Hematopoietic multipotent progenitor cell treated with erythropoietin and hydrocortisone succinate and interleukin-3 and kit ligand, for 8 days (in vitro differentiated cells): ENCODE results near the gene NPAS3.

Source experiments
- DNase-seq: peaks from one replicate; pipeline ENCODE4 v3.0.0-alpha.2; 2015

NPAS3 gene

DNA sequence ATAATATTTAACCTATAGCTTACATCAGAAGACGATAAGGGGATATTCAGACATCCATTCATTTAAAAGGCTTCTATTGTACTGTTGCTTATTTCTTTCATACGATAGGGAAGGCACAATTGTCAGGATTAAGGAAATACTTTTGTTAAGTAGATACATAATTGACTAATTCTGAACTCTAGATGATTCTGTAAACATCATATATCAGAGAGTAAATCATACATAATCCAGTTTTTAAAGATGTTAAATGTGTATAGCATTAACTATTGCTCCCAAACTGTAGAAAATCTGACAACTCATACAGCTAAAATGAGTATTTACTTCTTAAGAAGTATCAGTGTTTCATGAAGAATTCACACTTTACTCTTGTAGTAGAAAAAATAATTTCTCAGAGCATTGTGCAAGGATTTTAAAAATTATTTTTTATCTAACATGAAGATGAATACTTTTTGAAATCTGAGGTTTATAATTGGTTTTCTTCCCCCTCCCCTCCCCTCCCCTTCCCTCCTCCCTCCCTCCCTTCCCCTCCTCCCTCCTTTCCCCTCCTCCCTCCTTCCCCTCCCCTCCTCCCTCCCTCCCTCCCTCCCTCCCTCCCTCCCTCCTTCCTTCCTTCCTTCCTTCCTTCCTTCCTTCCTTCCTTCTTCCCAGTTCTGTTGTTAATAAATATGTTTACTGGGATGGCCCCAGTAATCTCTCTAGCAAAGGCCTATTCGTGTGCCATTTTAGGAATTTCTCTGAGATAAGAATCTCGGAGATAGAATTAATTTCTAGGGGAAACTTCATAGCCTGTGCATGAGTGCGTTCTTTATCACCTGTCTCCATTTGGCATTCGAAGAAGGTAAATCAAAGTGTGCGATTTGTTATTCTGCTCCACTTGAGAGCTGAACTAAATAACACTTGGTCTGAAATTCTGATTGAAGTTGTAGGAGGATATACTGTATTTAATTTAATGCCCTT lies 2.3 kb downstream of the NPAS3 start:
- DNase-seq, result no peak

GRCh38 chr14:32941668-32942065 lies 3.0 kb downstream of the NPAS3 start:
- no peak for DNase-seq

DNA sequence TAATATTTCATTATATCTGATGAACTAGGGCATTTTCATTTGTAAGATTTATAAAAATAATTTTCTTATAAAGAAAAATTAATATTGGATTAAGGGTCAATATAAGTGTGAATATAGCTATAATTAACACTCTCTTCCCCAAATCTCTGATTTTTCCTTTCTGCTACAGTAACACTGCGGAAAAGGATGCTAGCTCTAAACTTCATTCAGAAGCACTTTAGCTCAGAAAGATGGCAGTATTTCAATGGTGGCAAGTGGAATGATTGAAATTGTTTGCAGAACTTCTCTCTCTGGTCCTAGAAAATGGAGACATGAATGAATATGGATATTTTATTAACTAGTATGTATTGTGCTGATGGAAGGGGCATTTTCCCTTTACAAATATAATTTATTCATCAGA lies 8.4 kb downstream of the NPAS3 start:
- DNase-seq, result no peak

DNA sequence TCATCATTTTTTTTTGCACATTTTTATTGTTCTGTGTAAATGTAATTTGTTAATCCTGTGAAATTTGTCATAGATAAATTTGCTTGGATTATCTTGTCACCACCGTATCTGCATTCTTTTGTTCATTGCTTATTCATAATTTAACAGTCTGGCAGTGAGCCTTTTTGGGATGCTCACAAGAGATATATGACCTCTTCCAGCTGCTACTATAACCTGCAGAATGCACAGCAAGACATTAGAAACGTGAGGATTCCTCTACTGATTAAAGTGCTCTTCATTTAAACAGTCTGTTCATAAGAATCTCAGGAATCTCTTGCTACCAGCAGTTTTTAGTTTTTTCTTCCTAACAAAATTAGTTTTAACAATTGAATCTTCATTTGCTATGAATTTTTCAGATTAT lies 9.1 kb downstream of the NPAS3 start:
- no peak for DNase-seq

GRCh38 chr14:32950584-32950983 lies 11.9 kb downstream of the NPAS3 start:
- no peak for DNase-seq

GRCh38 chr14:32967421-32967820 lies 28.7 kb downstream of the NPAS3 start:
- DNase-seq, result no peak

DNA sequence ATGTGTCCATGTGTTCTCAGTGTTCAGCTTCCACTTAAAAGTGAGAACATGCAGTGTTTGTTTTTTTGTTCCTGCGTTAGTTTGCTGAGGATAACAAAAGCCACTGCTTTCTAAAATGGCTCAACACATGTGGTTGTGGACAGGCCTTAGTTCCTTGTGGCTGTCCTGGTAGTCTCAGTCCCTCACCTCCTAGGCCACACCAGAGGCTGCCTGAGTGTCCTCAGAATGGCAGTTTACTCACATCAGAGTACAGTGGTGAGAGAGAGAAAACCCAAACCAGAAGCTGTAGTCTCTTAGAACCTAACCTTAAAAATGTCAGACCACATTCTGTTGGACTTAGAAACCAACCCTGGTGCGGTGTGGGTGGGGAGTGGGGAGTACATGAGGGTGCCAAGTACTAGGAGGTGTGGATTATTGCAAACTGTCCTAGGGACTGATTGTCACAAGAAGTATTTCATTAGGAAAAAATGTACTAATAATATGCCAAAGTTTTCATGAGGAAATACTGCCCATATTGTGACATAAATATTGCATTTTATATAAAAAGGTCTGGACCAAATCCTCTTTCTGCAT lies 30.4 kb downstream of the NPAS3 start:
- no peak for DNase-seq

GRCh38 chr14:32977913-32978312 lies 39.2 kb downstream of the NPAS3 start:
- DNase-seq, result no peak

- no peak for DNase-seq
Measured at GRCh38 chr14:32978691-32979255, 40.1 kb downstream of the NPAS3 start.

GRCh38 chr14:32980178-32980901 lies 41.7 kb downstream of the NPAS3 start:
- DNase-seq, result no peak

DNA sequence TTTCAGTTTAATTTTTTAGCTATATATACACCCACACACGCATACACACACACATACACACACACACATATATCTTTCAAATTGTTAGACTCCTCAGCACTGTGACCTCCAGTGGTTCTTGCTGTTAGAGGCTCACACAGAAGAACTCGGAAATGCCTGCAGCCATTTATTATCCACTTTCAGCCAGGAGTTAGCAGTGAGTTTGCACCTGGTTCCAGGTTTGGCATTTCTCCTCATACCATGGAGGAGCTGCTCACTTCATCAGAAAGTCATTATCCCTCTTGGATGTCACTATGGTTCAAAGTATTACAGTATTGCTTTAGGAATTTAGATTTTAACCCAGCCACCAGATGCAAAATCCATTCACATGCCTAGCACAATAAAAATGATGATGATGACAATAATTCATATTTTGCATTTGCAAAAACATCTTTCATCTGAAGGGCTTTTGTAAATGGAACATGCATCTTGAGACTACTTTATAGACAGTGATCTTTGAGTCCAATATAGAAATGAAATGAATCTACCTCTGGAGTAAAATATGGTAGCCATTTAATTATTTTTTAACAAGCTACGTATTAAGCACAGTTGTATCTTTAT lies 42.3 kb downstream of the NPAS3 start:
- no peak for DNase-seq

- no peak for DNase-seq
Measured at GRCh38 chr14:32984241-32984930, 45.7 kb downstream of the NPAS3 start.

GRCh38 chr14:32985866-32986265 lies 47.2 kb downstream of the NPAS3 start:
- no peak for DNase-seq

GRCh38 chr14:32986791-32987540 lies 48.3 kb downstream of the NPAS3 start:
- no peak for DNase-seq

GRCh38 chr14:32991691-32992090 lies 53.0 kb downstream of the NPAS3 start:
- no peak for DNase-seq

DNA sequence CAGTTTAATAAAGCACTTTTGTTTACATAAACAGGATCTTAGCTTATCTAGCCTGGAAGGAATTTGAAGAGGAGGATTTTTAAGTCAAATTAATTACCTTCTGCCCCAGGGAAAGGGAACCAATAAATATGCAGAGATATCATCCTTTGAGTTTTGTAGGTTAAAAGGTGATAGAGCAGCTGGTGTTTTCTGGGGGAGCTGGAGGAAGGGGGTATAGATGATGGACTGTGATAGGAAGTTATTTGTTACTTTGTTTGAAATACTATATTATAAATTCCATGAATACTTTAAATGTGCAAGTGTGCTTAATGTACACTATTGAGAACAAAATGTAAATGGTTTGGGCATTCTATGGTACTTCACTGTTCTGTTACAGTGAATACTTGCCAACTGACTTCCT lies 55.2 kb downstream of the NPAS3 start:
- no peak for DNase-seq

DNA sequence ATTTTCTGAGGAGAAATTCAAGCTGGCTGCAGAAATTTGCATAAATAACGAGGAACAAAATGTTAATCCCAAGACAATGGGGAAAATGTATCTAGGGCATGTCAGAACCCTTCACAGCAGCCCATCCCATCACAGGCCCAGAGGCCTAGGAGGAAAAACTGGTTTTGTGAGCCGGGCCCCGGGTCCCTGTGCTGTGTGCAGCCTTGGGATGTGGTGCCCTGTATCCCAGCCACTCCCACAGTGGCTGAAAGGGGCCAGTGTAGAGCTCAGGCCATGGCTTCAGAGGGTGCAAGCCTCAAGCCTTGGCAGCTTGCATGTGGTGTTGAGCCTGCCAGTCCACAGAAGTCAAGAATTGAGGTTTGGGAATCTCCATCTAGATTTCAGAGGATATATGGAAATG lies 57.7 kb downstream of the NPAS3 start:
- DNase-seq, result no peak

DNA sequence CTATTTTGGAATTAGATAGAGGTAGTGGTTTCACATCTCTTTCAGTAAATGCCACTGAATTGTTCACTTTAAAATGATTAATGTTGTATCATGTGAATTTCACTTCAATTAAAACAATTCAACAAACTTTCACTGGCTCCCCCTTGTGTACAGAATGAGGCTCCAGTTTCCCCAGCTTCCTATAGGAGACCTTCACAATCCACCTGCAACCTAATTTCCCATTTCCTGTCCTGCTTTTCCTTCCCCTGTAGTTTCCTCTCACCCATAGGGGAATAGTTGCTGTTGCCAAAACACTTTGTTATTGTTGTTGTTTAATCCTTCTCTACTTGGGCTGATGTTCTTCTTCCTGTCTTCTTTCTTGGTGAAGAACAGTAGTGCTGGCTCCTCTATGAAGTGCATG lies 59.8 kb downstream of the NPAS3 start:
- peak; percentile 9 for DNase-seq

GRCh38 chr14:33009673-33010072 lies 71.0 kb downstream of the NPAS3 start:
- DNase-seq, result no peak

DNA sequence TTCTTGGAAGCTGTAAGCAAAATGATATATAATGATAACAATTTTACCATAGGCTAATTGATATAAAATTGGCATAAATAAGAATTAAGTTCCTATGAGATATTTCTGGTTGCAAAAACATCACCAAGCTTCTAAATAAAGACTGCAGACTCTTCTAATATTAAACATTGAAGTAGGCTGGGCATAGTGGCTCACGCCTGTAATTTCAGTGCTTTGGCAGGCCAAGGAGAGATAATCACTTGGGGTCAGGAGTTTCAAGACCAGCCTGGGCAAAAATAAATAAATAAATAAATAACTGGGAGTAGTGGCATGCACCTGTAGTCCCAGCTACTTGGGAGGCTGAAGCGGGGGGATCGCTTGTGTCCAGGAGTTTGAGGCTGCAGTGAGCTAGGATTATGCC lies 71.8 kb downstream of the NPAS3 start:
- no peak for DNase-seq

DNA sequence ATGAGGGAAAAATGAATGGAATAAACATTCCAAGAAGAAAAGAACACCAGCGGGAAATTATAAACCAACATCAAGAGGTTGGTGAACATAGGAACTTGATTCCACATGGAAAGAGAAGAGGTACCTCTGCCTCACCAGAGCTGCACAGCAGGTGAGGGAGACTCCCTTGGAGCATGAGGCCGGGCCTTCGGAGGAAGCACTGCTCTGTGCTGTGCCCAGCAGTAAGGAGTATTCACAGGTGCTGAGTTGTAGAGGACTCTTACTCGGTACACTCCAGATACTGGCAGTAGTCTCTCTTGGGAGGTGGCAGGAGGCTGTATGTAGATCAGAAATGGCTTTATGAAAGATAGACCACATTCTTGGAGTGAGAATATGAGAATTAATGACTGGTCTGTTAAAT lies 76.0 kb downstream of the NPAS3 start:
- DNase-seq, result no peak

- no peak for DNase-seq
Measured at GRCh38 chr14:33016613-33017012, 77.9 kb downstream of the NPAS3 start.
